GM23338 (cell line): Measurements from ENCODE around the gene ZC3H7A.

ENCODE experiments used
- CREB1 ChIP-seq: fragments of 250-450 bp; sonication (Bioruptor Pico); IDR thresholded peaks from 2 replicates; pipeline ENCODE4 v1.5.0; 2020; ENCODE audit warnings: low read depth, mild to moderate bottlenecking, moderate library complexity
- EZH2 ChIP-seq: fragments of 200-600 bp; sonication (generic); IDR thresholded peaks from one replicate; pipeline ENCODE4 v1.8.0; 2017; ENCODE audit warnings: antibody characterized with exemption, mild to moderate bottlenecking, low read depth; ENCODE audit not compliant: unreplicated experiment
- EZH2phosphoT487 ChIP-seq: fragments of 200-600 bp; sonication (generic); IDR thresholded peaks from one replicate; pipeline ENCODE4 v1.8.1; 2018; ENCODE audit warnings: antibody characterized with exemption; ENCODE audit not compliant: unreplicated experiment
- JUNB ChIP-seq: IDR thresholded peaks from one replicate; pipeline ENCODE4 v1.6.1; 2016; ENCODE audit warnings: antibody characterized with exemption; ENCODE audit not compliant: unreplicated experiment
- NANOG ChIP-seq: IDR thresholded peaks from 2 replicates; pipeline ENCODE4 v1.6.1; 2016; ENCODE audit warnings: antibody characterized with exemption, borderline replicate concordance
- POLR2AphosphoS5 ChIP-seq: IDR thresholded peaks from 2 replicates; pipeline ENCODE4 v1.6.1; 2016; ENCODE audit warnings: antibody characterized with exemption, low read depth
- REST ChIP-seq: IDR thresholded peaks from one replicate; pipeline ENCODE4 v1.6.1; 2018; ENCODE audit warnings: antibody characterized with exemption; ENCODE audit not compliant: unreplicated experiment
- STAT1 ChIP-seq: IDR thresholded peaks from one replicate; pipeline ENCODE4 v1.6.1; 2016; ENCODE audit warnings: antibody characterized with exemption; ENCODE audit not compliant: unreplicated experiment
- ZNF331 ChIP-seq: fragments of 250-450 bp; sonication (Bioruptor Pico); IDR thresholded peaks from 2 replicates; pipeline ENCODE4 v1.5.0; 2020; ENCODE audit warnings: low read depth, mild to moderate bottlenecking, moderate library complexity
- TF ChIP-seq, protein P1 (sequence below), 2 experiments: fragments of 200-600 bp in 1 of 2; sonication (generic) in 1 of 2; conservative IDR thresholded peaks; 2 replicates each; pipeline versions ENCODE4 v1.5.1 to v1.6.1; 2016 to 2017; ENCODE audit warnings: antibody characterized with exemption in 2 of 2, low read depth in 2 of 2, mild to moderate bottlenecking in 2 of 2, moderate library complexity in 1 of 2
- TF ChIP-seq, protein P2 (sequence below): IDR thresholded peaks from 2 replicates; pipeline ENCODE4 v1.6.1; 2016; ENCODE audit warnings: antibody characterized with exemption

DNA sequence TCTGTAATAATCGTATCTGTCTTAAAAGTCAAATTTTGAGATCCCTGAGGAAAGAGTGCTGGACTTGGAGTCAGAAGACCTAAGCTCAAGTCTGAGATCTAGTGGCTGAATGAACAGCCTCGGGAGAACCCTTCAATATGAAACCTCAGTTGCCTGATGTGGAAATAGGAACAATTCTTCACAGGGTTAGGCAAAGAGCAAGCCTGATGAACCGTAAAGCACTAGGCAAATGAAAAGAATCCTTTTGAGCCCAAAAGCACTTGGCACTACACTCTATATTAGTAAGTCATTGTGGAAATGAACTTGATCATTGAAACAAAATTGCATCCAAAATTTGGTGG is 74.6 kb downstream of the ZC3H7A start:
- no peak for TF ChIP-seq POLR2AphosphoS5
- no peak for TF ChIP-seq CREB1 (CRISPR knock-in tag)
- TF ChIP-seq, protein P1, sequence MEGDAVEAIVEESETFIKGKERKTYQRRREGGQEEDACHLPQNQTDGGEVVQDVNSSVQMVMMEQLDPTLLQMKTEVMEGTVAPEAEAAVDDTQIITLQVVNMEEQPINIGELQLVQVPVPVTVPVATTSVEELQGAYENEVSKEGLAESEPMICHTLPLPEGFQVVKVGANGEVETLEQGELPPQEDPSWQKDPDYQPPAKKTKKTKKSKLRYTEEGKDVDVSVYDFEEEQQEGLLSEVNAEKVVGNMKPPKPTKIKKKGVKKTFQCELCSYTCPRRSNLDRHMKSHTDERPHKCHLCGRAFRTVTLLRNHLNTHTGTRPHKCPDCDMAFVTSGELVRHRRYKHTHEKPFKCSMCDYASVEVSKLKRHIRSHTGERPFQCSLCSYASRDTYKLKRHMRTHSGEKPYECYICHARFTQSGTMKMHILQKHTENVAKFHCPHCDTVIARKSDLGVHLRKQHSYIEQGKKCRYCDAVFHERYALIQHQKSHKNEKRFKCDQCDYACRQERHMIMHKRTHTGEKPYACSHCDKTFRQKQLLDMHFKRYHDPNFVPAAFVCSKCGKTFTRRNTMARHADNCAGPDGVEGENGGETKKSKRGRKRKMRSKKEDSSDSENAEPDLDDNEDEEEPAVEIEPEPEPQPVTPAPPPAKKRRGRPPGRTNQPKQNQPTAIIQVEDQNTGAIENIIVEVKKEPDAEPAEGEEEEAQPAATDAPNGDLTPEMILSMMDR (conservative IDR thresholded peaks at IDR 0.05; ENCODE audit: low read depth in 2 of 2): no peak
- no peak for TF ChIP-seq REST
- TF ChIP-seq EZH2phosphoT487: no peak
- no peak for TF ChIP-seq JUNB
- TF ChIP-seq STAT1: no peak
- TF ChIP-seq, protein P2, sequence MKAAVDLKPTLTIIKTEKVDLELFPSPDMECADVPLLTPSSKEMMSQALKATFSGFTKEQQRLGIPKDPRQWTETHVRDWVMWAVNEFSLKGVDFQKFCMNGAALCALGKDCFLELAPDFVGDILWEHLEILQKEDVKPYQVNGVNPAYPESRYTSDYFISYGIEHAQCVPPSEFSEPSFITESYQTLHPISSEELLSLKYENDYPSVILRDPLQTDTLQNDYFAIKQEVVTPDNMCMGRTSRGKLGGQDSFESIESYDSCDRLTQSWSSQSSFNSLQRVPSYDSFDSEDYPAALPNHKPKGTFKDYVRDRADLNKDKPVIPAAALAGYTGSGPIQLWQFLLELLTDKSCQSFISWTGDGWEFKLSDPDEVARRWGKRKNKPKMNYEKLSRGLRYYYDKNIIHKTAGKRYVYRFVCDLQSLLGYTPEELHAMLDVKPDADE: no peak
- TF ChIP-seq EZH2: no peak
- no peak for TF ChIP-seq NANOG
- no peak for TF ChIP-seq ZNF331 (CRISPR knock-in tag)
